HepG2 (cell line): ENCODE data around the gene CYP17A1. TPM values are rescaled to one million over a fixed set of nuclear protein-coding genes. Genes with fewer than 3 reads are reported as not detected.
A peak's percentile ranks its signal among the peaks of the same experiment; 100 is the strongest.

Experiments
- AKNA ChIP-seq: sonication (generic); formaldehyde crosslinking; IDR thresholded peaks from 2 replicates; pipeline ENCODE4 v1.4.0; 2020; ENCODE audit warnings: missing genetic modification reagents, borderline replicate concordance
- ETS1 ChIP-seq: sonication (generic); formaldehyde crosslinking; IDR thresholded peaks from 2 replicates; pipeline ENCODE4 v1.4.0; 2020; ENCODE audit warnings: missing genetic modification reagents
- HNRNPK ChIP-seq: fragments of 200-400 bp; formaldehyde crosslinking; IDR thresholded peaks from 2 replicates; pipeline ENCODE4 v1.6.1; 2018; ENCODE audit warnings: low read length, low read depth, moderate library complexity, mild to moderate bottlenecking; ENCODE audit not compliant: poor library complexity, severe bottlenecking
- PHF5A ChIP-seq: IDR thresholded peaks from one replicate; pipeline ENCODE4 v1.6.1; 2018; ENCODE audit warnings: low read depth, missing genetic modification reagents; ENCODE audit not compliant: unreplicated experiment
- RFX1 ChIP-seq: fragments of 450-650 bp; IDR thresholded peaks from 2 replicates; pipeline ENCODE4 v1.6.1; 2017
- SNAPC5 ChIP-seq: sonication (generic); formaldehyde crosslinking; IDR thresholded peaks from 2 replicates; pipeline ENCODE4 v1.8.1; 2023; ENCODE audit warnings: mild to moderate bottlenecking, missing genetic modification reagents, borderline replicate concordance
- SOX13 ChIP-seq, 3 experiments: fragments of 450-650 bp in 1 of 3; sonication (generic) in 1 of 3; formaldehyde crosslinking in 1 of 3; IDR thresholded peaks in 2 of 3; conservative IDR thresholded peaks in 1 of 3; 2 replicates each; pipeline versions ENCODE4 v1.5.0 to v1.6.1; 2016 to 2020; ENCODE audit warnings: antibody characterized with exemption in 1 of 3, mild to moderate bottlenecking in 1 of 3, missing compliant biosample characterization in 1 of 3, missing genetic modification reagents in 1 of 3, moderate library complexity in 1 of 3
- ZNF124 ChIP-seq: sonication (generic); formaldehyde crosslinking; IDR thresholded peaks from 2 replicates; pipeline ENCODE4 v1.4.0; 2020; ENCODE audit warnings: missing genetic modification reagents
- ZNF501 ChIP-seq: sonication (generic); formaldehyde crosslinking; IDR thresholded peaks from 2 replicates; pipeline ENCODE4 v1.5.1; 2020; ENCODE audit warnings: mild to moderate bottlenecking, moderate library complexity, missing genetic modification reagents
- ZNF546 ChIP-seq: sonication (generic); formaldehyde crosslinking; conservative IDR thresholded peaks from 2 replicates; pipeline ENCODE4 v1.8.1; 2023; ENCODE audit warnings: mild to moderate bottlenecking, missing genetic modification reagents
- ZNF572 ChIP-seq: sonication (generic); formaldehyde crosslinking; IDR thresholded peaks from 2 replicates; pipeline ENCODE4 v1.5.1; 2020; ENCODE audit warnings: mild to moderate bottlenecking, missing genetic modification reagents
- ZNF724P ChIP-seq: sonication (generic); formaldehyde crosslinking; IDR thresholded peaks from 2 replicates; pipeline ENCODE4 v1.8.0; 2022; ENCODE audit warnings: missing genetic modification reagents, borderline replicate concordance
- ZNF75D ChIP-seq: sonication (generic); formaldehyde crosslinking; IDR thresholded peaks from 2 replicates; pipeline ENCODE4 v1.8.1; 2023; ENCODE audit warnings: missing genetic modification reagents, mild to moderate bottlenecking, borderline replicate concordance
- ZSCAN9 ChIP-seq: IDR thresholded peaks from 2 replicates; pipeline ENCODE4 v1.6.1; 2016; ENCODE audit warnings: borderline replicate concordance
- polyA plus RNA-seq, 8 experiments: library from polyadenylated mRNA; depleted of rRNA in 3 of 8; stranded (reverse) in 7 of 8; unstranded in 1 of 8; fragments of >200 nt; fragmentation: Illumina TruSeq in 4 of 8; extraction: Trizol in 4 of 8; gene quantifications; 2 replicates each; pipeline versions ENCODE4 v1.2.1 to v1.2.3, GENCODE V29; 2011 to 2016; ENCODE audit warnings: low read depth in 4 of 8, missing spikeins in 1 of 8, mixed read lengths in 1 of 8; ENCODE audit not compliant: insufficient read depth in 1 of 8
- total RNA-seq, 5 experiments: library from RNA; depleted of rRNA; stranded (reverse); fragments of >200 nt; fragmentation: Illumina TruSeq; extraction: Trizol; gene quantifications; 2 replicates each; pipeline ENCODE4 v1.2.3, GENCODE V29; 2016; ENCODE audit warnings: low read depth in 1 of 5
- TF ChIP-seq, protein P1 (sequence below): sonication (generic); formaldehyde crosslinking; IDR thresholded peaks from 2 replicates; pipeline ENCODE4 v1.4.0; 2020; ENCODE audit warnings: missing genetic modification reagents, borderline replicate concordance
- TF ChIP-seq, protein P2 (sequence below): IDR thresholded peaks from 2 replicates; pipeline ENCODE4 v1.6.1; 2016; ENCODE audit warnings: missing compliant biosample characterization, missing genetic modification reagents, borderline replicate concordance

The CYP17A1 gene
- total and polyA plus RNA-seq, 2 of the 13 experiments (the other 11 are each of a cell fraction or from before 2014, with no cell fraction given), result 0.13 to 1.1 TPM

DNA sequence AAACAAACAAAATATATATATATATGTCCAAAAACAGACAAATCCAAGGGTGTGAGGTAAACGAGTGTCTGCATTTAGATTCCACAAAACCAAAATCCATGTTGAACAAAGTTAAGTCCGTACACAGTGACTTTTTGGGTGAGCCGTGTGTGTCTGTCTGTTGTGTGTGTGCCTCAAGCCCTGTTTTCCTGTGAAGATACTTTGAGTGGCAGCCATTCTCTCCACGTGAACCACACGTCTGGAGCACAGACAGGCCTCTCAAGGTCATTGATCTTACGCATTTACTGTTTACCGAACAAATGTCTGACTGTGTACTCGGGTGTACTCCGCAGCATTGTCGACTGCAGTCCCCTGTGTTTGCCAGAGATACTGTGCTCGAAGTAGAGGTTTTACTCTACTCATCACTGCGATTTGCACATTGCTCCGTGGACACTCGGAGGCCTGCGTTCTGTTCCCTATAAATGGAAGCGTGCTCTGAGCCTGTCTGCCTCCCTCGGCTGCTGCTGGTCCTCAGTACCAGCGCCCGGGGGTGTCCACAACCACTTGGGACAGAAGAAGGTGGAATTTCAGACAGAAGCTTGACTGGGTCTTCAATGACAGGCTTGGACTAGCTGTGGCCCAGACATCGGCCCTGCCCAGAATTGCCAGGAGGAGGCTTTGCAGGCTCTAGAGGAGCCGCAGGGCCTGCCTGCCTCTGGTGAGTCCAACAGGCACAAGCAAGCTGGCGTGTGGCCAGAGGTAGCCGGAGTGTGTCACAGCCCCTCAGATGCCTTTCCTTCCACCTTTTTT is 22.1 kb downstream of the CYP17A1 start (continued):
- TF ChIP-seq AKNA (CRISPR knock-in tag) (no peak), PHF5A (peak; percentile 51), RFX1 (no peak), ETS1 (no peak), ZNF501 (CRISPR knock-in tag) (peak; percentile 75), ZSCAN9 (CRISPR knock-in tag) (peak; percentile 89), ZNF572 (CRISPR knock-in tag) (no peak), SNAPC5 (CRISPR knock-in tag) (0 out of 2 replicates have a peak, but pooled peaks have one; percentile 55), SOX13 (IDR thresholded peaks at IDR 0.05) (0 out of 2 replicates have a peak, but pooled peaks have one; percentile 54), SOX13 (CRISPR knock-in tag; conservative IDR thresholded peaks at IDR 0.05 in 1 of 2, IDR thresholded peaks at IDR 0.05 in 1 of 2) (peak in 1 of 2 experiments; percentile 86; a peak in 2 of 4 replicates), ZNF724P (CRISPR knock-in tag) (no peak), ZNF124 (CRISPR knock-in tag) (no peak), ZNF546 (CRISPR knock-in tag) (no peak), ZNF75D (no peak), HNRNPK (no peak)
- TF ChIP-seq, protein P1, sequence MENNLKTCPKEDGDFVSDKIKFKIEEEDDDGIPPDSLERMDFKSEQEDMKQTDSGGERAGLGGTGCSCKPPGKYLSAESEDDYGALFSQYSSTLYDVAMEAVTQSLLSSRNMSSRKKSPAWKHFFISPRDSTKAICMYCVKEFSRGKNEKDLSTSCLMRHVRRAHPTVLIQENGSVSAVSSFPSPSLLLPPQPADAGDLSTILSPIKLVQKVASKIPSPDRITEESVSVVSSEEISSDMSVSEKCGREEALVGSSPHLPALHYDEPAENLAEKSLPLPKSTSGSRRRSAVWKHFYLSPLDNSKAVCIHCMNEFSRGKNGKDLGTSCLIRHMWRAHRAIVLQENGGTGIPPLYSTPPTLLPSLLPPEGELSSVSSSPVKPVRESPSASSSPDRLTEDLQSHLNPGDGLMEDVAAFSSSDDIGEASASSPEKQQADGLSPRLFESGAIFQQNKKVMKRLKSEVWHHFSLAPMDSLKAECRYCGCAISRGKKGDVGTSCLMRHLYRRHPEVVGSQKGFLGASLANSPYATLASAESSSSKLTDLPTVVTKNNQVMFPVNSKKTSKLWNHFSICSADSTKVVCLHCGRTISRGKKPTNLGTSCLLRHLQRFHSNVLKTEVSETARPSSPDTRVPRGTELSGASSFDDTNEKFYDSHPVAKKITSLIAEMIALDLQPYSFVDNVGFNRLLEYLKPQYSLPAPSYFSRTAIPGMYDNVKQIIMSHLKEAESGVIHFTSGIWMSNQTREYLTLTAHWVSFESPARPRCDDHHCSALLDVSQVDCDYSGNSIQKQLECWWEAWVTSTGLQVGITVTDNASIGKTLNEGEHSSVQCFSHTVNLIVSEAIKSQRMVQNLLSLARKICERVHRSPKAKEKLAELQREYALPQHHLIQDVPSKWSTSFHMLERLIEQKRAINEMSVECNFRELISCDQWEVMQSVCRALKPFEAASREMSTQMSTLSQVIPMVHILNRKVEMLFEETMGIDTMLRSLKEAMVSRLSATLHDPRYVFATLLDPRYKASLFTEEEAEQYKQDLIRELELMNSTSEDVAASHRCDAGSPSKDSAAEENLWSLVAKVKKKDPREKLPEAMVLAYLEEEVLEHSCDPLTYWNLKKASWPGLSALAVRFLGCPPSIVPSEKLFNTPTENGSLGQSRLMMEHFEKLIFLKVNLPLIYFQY (CRISPR knock-in tag), result no peak
- TF ChIP-seq, protein P2, sequence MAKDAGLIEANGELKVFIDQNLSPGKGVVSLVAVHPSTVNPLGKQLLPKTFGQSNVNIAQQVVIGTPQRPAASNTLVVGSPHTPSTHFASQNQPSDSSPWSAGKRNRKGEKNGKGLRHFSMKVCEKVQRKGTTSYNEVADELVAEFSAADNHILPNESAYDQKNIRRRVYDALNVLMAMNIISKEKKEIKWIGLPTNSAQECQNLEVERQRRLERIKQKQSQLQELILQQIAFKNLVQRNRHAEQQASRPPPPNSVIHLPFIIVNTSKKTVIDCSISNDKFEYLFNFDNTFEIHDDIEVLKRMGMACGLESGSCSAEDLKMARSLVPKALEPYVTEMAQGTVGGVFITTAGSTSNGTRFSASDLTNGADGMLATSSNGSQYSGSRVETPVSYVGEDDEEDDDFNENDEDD (CRISPR knock-in tag), result peak; percentile 44; the same call in 1 of the 2 replicates
